Endothelial cell of umbilical vein (primary cell): ENCODE measurements around the gene TMEM74B. TPM values are rescaled to one million over a fixed set of nuclear protein-coding genes. Genes with fewer than 3 reads are reported as not detected.

ENCODE experiments used
- BruUV-seq: library from RNA; stranded (reverse); fragments of 400-500 nt; replicated peaks from 2 replicates; lab custom pipeline; 2021; lab: Mats Ljungman, UMichigan
- CTCF ChIA-PET: fragments of 300-600, 350-600 bp; sonication (Branson Sonifier 250); formaldehyde crosslinking; loops from one replicate; lab custom pipeline; 2021; ENCODE audit warnings: antibody characterized with exemption, inconsistent platforms; lab: Charles Lee
- POLR2A ChIA-PET: fragments of 300-600, 350-600 bp; sonication (Branson Sonifier 250); formaldehyde crosslinking; loops from one replicate; lab custom pipeline; 2021; ENCODE audit warnings: antibody characterized with exemption, inconsistent platforms; lab: Charles Lee
- DNase-seq: peaks from one replicate; pipeline ENCODE4 v3.0.0-alpha.2; 2011; ENCODE audit warnings: low read depth, low spot score
- FAIRE-seq: peaks from 2 replicates; lab custom pipeline; 2011; peaks lifted over from hg19 to GRCh38; lab: Jason Lieb, UNC
- H2AFZ ChIP-seq: 2 replicates; pipeline ENCODE4 v1.6.0; 2012; ENCODE audit warnings: low read depth, low read length, control low read depth, inconsistent platforms
- H3K27ac ChIP-seq: 2 replicates; pipeline ENCODE4 v1.5.1; 2011; ENCODE audit warnings: low read depth, mild to moderate bottlenecking, control low read depth, low read length, moderate library complexity; ENCODE audit not compliant: insufficient read depth
- H3K27me3 ChIP-seq, 2 experiments: 2 replicates each; pipeline versions ENCODE4 v1.6.0 to v1.6.1; 2011; ENCODE audit warnings: low read length in 2 of 2, mixed read lengths in 1 of 2; ENCODE audit not compliant: control insufficient read depth in 2 of 2, insufficient read depth in 2 of 2
- H3K36me3 ChIP-seq, 2 experiments: 2 replicates in 1 of 2; 3 replicates in 1 of 2; pipeline ENCODE4 v1.5.1; 2011; ENCODE audit warnings: low read length in 2 of 2, mild to moderate bottlenecking in 1 of 2, moderate library complexity in 1 of 2; ENCODE audit not compliant: control insufficient read depth in 2 of 2, insufficient read depth in 2 of 2; ENCODE audit errors: extremely low read depth in 1 of 2
- H3K4me1 ChIP-seq: 3 replicates; pipeline ENCODE4 v1.5.1; 2011; ENCODE audit warnings: mild to moderate bottlenecking, low read length; ENCODE audit not compliant: control insufficient read depth, insufficient read depth; ENCODE audit errors: extremely low read depth
- H3K4me2 ChIP-seq: 2 replicates; pipeline ENCODE4 v1.6.1; 2011; ENCODE audit warnings: low read length, control low read depth, mixed read lengths; ENCODE audit not compliant: insufficient read depth
- H3K4me3 ChIP-seq, 3 experiments: fragments of 200-600 bp in 1 of 3; sonication (generic), shearing (Covaris generic) in 1 of 3; replicated peaks in 1 of 3; 2 replicates each; pipeline ENCODE4 v1.5.1; 2011 to 2016; ENCODE audit warnings: control low read depth in 3 of 3, low read length in 3 of 3, mild to moderate bottlenecking in 2 of 3, inconsistent platforms in 1 of 3, low read depth in 1 of 3, moderate library complexity in 1 of 3; ENCODE audit not compliant: insufficient read depth in 1 of 3
- H3K79me2 ChIP-seq: 2 replicates; pipeline ENCODE4 v1.6.0; 2012; ENCODE audit warnings: low read length, inconsistent platforms; ENCODE audit not compliant: control insufficient read depth, insufficient read depth
- H3K9ac ChIP-seq: replicated peaks from 2 replicates; pipeline ENCODE3; 2011; ENCODE audit warnings: low read length, control low read depth; ENCODE audit not compliant: insufficient read depth; ENCODE audit errors: extremely low read depth
- H3K9me1 ChIP-seq: replicated peaks from 3 replicates; pipeline ENCODE4 v1.6.0; 2011; ENCODE audit warnings: mild to moderate bottlenecking, low read length; ENCODE audit not compliant: control insufficient read depth, insufficient read depth; ENCODE audit errors: extremely low read depth
- H3K9me3 ChIP-seq: replicated peaks from 2 replicates; pipeline ENCODE4 v1.5.1; 2012; ENCODE audit warnings: low read length, inconsistent platforms; ENCODE audit not compliant: control insufficient read depth, insufficient read depth
- H4K20me1 ChIP-seq: replicated peaks from 2 replicates; pipeline ENCODE3; 2011; ENCODE audit warnings: mild to moderate bottlenecking, low read length; ENCODE audit not compliant: control insufficient read depth, insufficient read depth; ENCODE audit errors: extremely low read depth
- EZH2 ChIP-seq: IDR thresholded peaks from 2 replicates; pipeline ENCODE4 v1.6.1; 2012; ENCODE audit warnings: borderline replicate concordance, low read depth, mild to moderate bottlenecking, moderate library complexity, low read length, inconsistent platforms; ENCODE audit not compliant: severe bottlenecking
- FOS ChIP-seq: IDR thresholded peaks from 2 replicates; pipeline ENCODE4 v1.6.1; 2011; ENCODE audit warnings: mild to moderate bottlenecking, low read length, moderate library complexity, borderline replicate concordance; ENCODE audit not compliant: insufficient read depth
- GATA2 ChIP-seq: IDR thresholded peaks from 2 replicates; pipeline ENCODE4 v1.7.0; 2011; ENCODE audit warnings: low read depth, mild to moderate bottlenecking, moderate library complexity, mixed read lengths, low read length; ENCODE audit not compliant: insufficient read length, insufficient read depth
- JUN ChIP-seq: IDR thresholded peaks from 2 replicates; pipeline ENCODE4 v1.6.1; 2011; ENCODE audit warnings: borderline replicate concordance, low read depth; ENCODE audit not compliant: insufficient read length, insufficient read depth
- MYC ChIP-seq: IDR thresholded peaks from one replicate; pipeline ENCODE4 v1.6.1; 2011; ENCODE audit warnings: mild to moderate bottlenecking, low read depth, low read length
- POLR2A ChIP-seq: IDR thresholded peaks from 2 replicates; pipeline ENCODE4 v1.6.1; 2012; ENCODE audit warnings: low read depth, mild to moderate bottlenecking, control low read depth, low read length
- POLR2AphosphoS5 ChIP-seq: IDR thresholded peaks from 2 replicates; pipeline ENCODE4 v1.6.1; 2012; ENCODE audit warnings: low read depth, mild to moderate bottlenecking, control low read depth, low read length, moderate library complexity; ENCODE audit not compliant: insufficient read depth
- dilution Hi-C: fragments of 300-500 bp; cut with MboI; formaldehyde crosslinking; loops from one replicate; pipeline ENCODE4 v1.15.0; 2019; ENCODE audit warnings: low sequenced_read_pairs; ENCODE audit not compliant: extremely low pct_ligation_motif_present
- intact Hi-C: fragments of 100-400 bp; cut with micrococcal nuclease; formaldehyde crosslinking; loops from one replicate; pipeline ENCODE4 v1.10.0; 2022
- polyA plus RNA-seq, 4 experiments: library from polyadenylated mRNA; depleted of rRNA in 3 of 4; stranded (reverse) in 3 of 4; unstranded in 1 of 4; fragments of >200 nt; gene quantifications; 2 replicates each; pipeline versions ENCODE4 v1.2.1 to v1.2.3, GENCODE V29; 2011 to 2012; ENCODE audit warnings: missing spikeins in 1 of 4
- total RNA-seq: library from RNA; stranded (reverse); gene quantifications from 2 replicates; pipeline ENCODE4 v1.2.3, GENCODE V29; 2021
- TF ChIP-seq, protein P1 (sequence below): IDR thresholded peaks from 2 replicates; pipeline ENCODE4 v1.6.1; 2011; ENCODE audit not compliant: insufficient read depth, insufficient read length
- TF ChIP-seq, protein P2 (sequence below), 2 donors: IDR thresholded peaks; 1 replicate in 1 of 2; 2 replicates in 1 of 2; pipeline ENCODE4 v1.5.1; 2011; ENCODE audit warnings: low read length in 2 of 2, mild to moderate bottlenecking in 2 of 2, moderate library complexity in 2 of 2, control low read depth in 1 of 2, inconsistent platforms in 1 of 2, low read depth in 1 of 2; ENCODE audit not compliant: insufficient read depth in 1 of 2; ENCODE audit errors: extremely low read depth in 1 of 2

Gene TMEM74B
- total and polyA plus RNA-seq, 2 donors (not counting 3 experiments of a cell fraction or from before 2014, with no cell fraction given) = 0.26 to 1.1 TPM

DNA sequence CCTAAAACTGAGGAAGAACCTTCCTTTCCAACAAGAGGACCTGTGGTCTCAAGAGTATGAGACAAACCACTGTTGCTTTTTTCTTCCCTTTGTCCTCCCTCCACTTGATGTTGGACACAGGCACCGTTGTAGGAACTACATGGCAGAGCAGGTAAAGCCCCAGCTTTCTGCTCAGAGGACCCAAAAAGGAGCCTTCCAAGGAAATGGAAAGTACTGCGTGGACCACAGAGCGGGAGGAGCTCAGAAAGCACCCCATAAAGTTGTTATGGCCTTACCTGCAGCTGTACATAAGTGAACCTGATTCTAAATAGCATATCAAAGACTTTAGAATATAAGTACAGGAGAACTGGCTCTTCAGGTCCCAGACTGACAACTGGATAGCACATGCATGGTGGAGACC, 29.4 kb downstream of the TMEM74B start:
- intact Hi-C loops = no loop called here

More for the DNA sequence above, 29.4 kb downstream of the TMEM74B start:
- FAIRE-seq = no peak
- Histone ChIP-seq H3K4me1 (no peaks in the 10 kb centered on the region), H3K27ac (no peak overlapping the region), H3K4me2 (no peak overlapping the region), H3K9me1 (no peaks in the 10 kb centered on the region), H3K79me2 (no peaks in the 10 kb centered on the region), H3K9ac (no peak overlapping the region), H4K20me1 (no peaks in the 10 kb centered on the region), H3K9me3 (no peaks in the 10 kb centered on the region), H3K36me3 (peaks cover 0 to 5% of the 10 kb centered on the region in 2 experiments), H3K4me3 (no peak overlapping the region), H2AFZ (no peak overlapping the region), H3K27me3 (no peaks in the 10 kb centered on the region)
- ChIA-PET CTCF (interaction anchor here (1.0 to 1.2 kb wide), 2 partner anchors 8 to 30 kb away, joined by 3 read pairs; no protein-coding TSS in a partner anchor), POLR2A (no interaction called here)
- no TSS peak for BruUV-seq
- dilution Hi-C loops = no loop called here
- no peak for DNase-seq
- TF ChIP-seq FOS (no peak), POLR2AphosphoS5 (no peak), GATA2 (no peak), MYC (no peak), POLR2A (no peak), EZH2 (no peak), JUN (no peak)
- TF ChIP-seq, protein P1, sequence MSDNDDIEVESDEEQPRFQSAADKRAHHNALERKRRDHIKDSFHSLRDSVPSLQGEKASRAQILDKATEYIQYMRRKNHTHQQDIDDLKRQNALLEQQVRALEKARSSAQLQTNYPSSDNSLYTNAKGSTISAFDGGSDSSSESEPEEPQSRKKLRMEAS = no peak
- TF ChIP-seq, protein P2, sequence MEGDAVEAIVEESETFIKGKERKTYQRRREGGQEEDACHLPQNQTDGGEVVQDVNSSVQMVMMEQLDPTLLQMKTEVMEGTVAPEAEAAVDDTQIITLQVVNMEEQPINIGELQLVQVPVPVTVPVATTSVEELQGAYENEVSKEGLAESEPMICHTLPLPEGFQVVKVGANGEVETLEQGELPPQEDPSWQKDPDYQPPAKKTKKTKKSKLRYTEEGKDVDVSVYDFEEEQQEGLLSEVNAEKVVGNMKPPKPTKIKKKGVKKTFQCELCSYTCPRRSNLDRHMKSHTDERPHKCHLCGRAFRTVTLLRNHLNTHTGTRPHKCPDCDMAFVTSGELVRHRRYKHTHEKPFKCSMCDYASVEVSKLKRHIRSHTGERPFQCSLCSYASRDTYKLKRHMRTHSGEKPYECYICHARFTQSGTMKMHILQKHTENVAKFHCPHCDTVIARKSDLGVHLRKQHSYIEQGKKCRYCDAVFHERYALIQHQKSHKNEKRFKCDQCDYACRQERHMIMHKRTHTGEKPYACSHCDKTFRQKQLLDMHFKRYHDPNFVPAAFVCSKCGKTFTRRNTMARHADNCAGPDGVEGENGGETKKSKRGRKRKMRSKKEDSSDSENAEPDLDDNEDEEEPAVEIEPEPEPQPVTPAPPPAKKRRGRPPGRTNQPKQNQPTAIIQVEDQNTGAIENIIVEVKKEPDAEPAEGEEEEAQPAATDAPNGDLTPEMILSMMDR (IDR thresholded peaks at IDR 0.05; ENCODE audit: extremely low read depth in 1 of 2, insufficient read depth in 1 of 2, low read depth in 1 of 2, low read length in 2 of 2) = no peak
